BJ (cell line): ENCODE results near the gene BTBD19. TPM values are rescaled to one million over a fixed set of nuclear protein-coding genes. Genes with fewer than 3 reads are reported as not detected.

Experiments used
- CTCF ChIA-PET: fragments of 350-600 bp; formaldehyde crosslinking; extraction: SDS; loops from one replicate; lab custom pipeline; 2021; ENCODE audit warnings: antibody characterized with exemption, inconsistent platforms; lab: Yijun Ruan, JAX
- POLR2A ChIA-PET: fragments of 300-600 bp; sonication (Branson Sonifier 250); formaldehyde crosslinking; extraction: SDS; loops from one replicate; lab custom pipeline; 2021; ENCODE audit warnings: antibody characterized with exemption; lab: Charles Lee
- DNase-seq: peaks from one replicate; pipeline ENCODE4 v3.0.0-alpha.2; 2011; ENCODE audit warnings: low read depth
- H3K27me3 ChIP-seq: 2 replicates; pipeline ENCODE4 v1.6.0; 2011; ENCODE audit warnings: low read length; ENCODE audit not compliant: control insufficient read depth, insufficient read depth
- H3K36me3 ChIP-seq: 2 replicates; pipeline ENCODE4 v1.5.1; 2011; ENCODE audit warnings: low read length; ENCODE audit not compliant: control insufficient read depth, insufficient read depth
- H3K4me3 ChIP-seq: 2 replicates; pipeline ENCODE4 v1.5.1; 2011; ENCODE audit warnings: low read depth, mild to moderate bottlenecking, control low read depth, low read length
- CTCF ChIP-seq: IDR thresholded peaks from 2 replicates; pipeline ENCODE4 v1.5.1; 2011; ENCODE audit warnings: low read depth, mild to moderate bottlenecking, control low read depth, inconsistent platforms, low read length, moderate library complexity; ENCODE audit not compliant: insufficient read depth
- polyA plus RNA-seq: library from polyadenylated mRNA; depleted of rRNA; stranded (reverse); fragments of >200 nt; gene quantifications from 2 replicates; pipeline ENCODE4 v1.2.3, GENCODE V29; 2011; rRNA removed
- small RNA-seq: library from RNA; depleted of rRNA; stranded (forward); fragments of <200 nt; gene quantifications from one replicate; pipeline ENCODE3, GENCODE V24; 2012; ENCODE audit warnings: low replicate concordance, low read depth; ENCODE audit not compliant: insufficient read length

Gene BTBD19
- polyA plus RNA-seq, 1 experiment = 25.7 TPM

- DNase-seq = no peak
- ChIA-PET CTCF (interaction anchor here (1.2 kb wide), 1 partner anchor 10 kb away, joined by 4 read pairs; no protein-coding TSS in a partner anchor), POLR2A (no interaction called here)
- TF ChIP-seq CTCF = no peak
- Histone ChIP-seq H3K36me3 (no peaks in the 10 kb centered on the region; the same call in 1 of the 2 replicates), H3K4me3 (no peak overlapping the region), H3K27me3 (no peaks in the 10 kb centered on the region)
Measured at GRCh38 chr1:44857446-44857845, 49.1 kb downstream of the BTBD19 start.

GRCh38 chr1:44860331-44860730 lies 52.0 kb downstream of the BTBD19 start:
- no peak for DNase-seq
- Histone ChIP-seq H3K4me3 (no peak overlapping the region), H3K36me3 (no peaks in the 10 kb centered on the region; the same call in 1 of the 2 replicates), H3K27me3 (no peaks in the 10 kb centered on the region)
- CTCF ChIA-PET = no interaction called here
- POLR2A ChIA-PET = no interaction called here
- no peak for TF ChIP-seq CTCF

GRCh38 chr1:44860891-44861425 lies 52.6 kb downstream of the BTBD19 start:
- no peaks in the 10 kb centered on the region for H3K27me3 ChIP-seq
- DNase-seq = no peak
- ChIA-PET CTCF (no interaction called here), POLR2A (no interaction called here)
- TF ChIP-seq CTCF = no peak
- no peak overlapping the region for H3K4me3 ChIP-seq
- no peaks in the 10 kb centered on the region; the same call in 1 of the 2 replicates for H3K36me3 ChIP-seq

- no peaks in the 10 kb centered on the region for H3K27me3 ChIP-seq
- CTCF ChIA-PET = no interaction called here
- no peak for DNase-seq
- POLR2A ChIA-PET = no interaction called here
- no peaks in the 10 kb centered on the region for H3K36me3 ChIP-seq
- H3K4me3 ChIP-seq = no peak overlapping the region
- no peak for TF ChIP-seq CTCF
Measured at GRCh38 chr1:44862829-44863401, 54.6 kb downstream of the BTBD19 start.

Small RNAs within 50 kb of the gene (small RNA-seq; reads per million reads assigned to genes)
- not detected for gene AL136380.1
- gene SNORD38A = 18,045 reads per million, percentile 99 among the genes with 10 or more reads in this experiment
- gene SNORD38B = not detected
- gene SNORD46 = 3.8 reads per million, percentile 50 among the genes with 10 or more reads in this experiment
- gene SNORD55 = not detected

Other genes with a start within 250 kb of the BTBD19 start
- gene TMEM53, start 134.0 kb upstream of the BTBD19 start, polyA plus RNA-seq = 7.9 and 12.1 TPM in 2 replicates
- 0.71 and 0.86 TPM in 2 replicates for gene ARMH1, start 133.8 kb upstream of the BTBD19 start, polyA plus RNA-seq
- gene RNU5D-1, start 77.4 kb upstream of the BTBD19 start, polyA plus RNA-seq = not detected in 2 replicates
- gene KIF2C, start 68.7 kb upstream of the BTBD19 start, polyA plus RNA-seq = 30.0 and 35.3 TPM in 2 replicates
- 3,104 and 3,306 TPM in 2 replicates for gene RPS8, start 33.0 kb upstream of the BTBD19 start, polyA plus RNA-seq
- gene BEST4, start 20.4 kb upstream of the BTBD19 start, polyA plus RNA-seq = 0.16 and 0.22 TPM in 2 replicates
- 25.9 and 45.9 TPM in 2 replicates for gene PLK3, start 8.1 kb upstream of the BTBD19 start, polyA plus RNA-seq
- gene DYNLT4, start 1.2 kb upstream of the BTBD19 start, polyA plus RNA-seq = 0.26 TPM in 1 of 2 replicates, not detected in the other
- 0.12 and 0.17 TPM in 2 replicates for gene PTCH2, start 34.7 kb downstream of the BTBD19 start, polyA plus RNA-seq
- gene EIF2B3, start 178.1 kb downstream of the BTBD19 start, polyA plus RNA-seq = 23.1 and 35.7 TPM in 2 replicates
- 27.7 and 36.7 TPM in 2 replicates for gene HECTD3, start 202.8 kb downstream of the BTBD19 start, polyA plus RNA-seq
- gene UROD, start 203.7 kb downstream of the BTBD19 start, polyA plus RNA-seq = 219 and 303 TPM in 2 replicates